SK-N-SH treated with all-trans-retinoic acid at 6 μM for 48 hours (cell line): ENCODE measurements around the gene LPP.

Experiments used
- ATAC-seq: fragments of 200-7000 bp; cut with Tn5 transposase; 3 replicates; pipeline ENCODE4 v1.9.1; 2020; ENCODE audit warnings: mild to moderate bottlenecking, moderate library complexity
- ARNTL ChIP-seq: fragments of 450-650 bp; formaldehyde crosslinking; IDR thresholded peaks from 2 replicates; pipeline ENCODE4 v1.5.0; 2020; ENCODE audit warnings: low read depth, mild to moderate bottlenecking, moderate library complexity, borderline replicate concordance
- BACH2 ChIP-seq: fragments of 250-450 bp; sonication (Bioruptor Pico); IDR thresholded peaks from 2 replicates; pipeline ENCODE4 v1.9.0; 2021; ENCODE audit warnings: mild to moderate bottlenecking, borderline replicate concordance
- CREB5 ChIP-seq: fragments of 250-450 bp; sonication (Bioruptor Pico); IDR thresholded peaks from 2 replicates; pipeline ENCODE4 v1.5.1; 2020; ENCODE audit warnings: low read depth, mild to moderate bottlenecking, moderate library complexity
- ESRRG ChIP-seq: fragments of 250-450 bp; sonication (Bioruptor Pico); IDR thresholded peaks from 2 replicates; pipeline ENCODE4 v1.6.1; 2021; ENCODE audit warnings: mild to moderate bottlenecking
- GLIS3 ChIP-seq: fragments of 250-450 bp; sonication (Bioruptor Pico); IDR thresholded peaks from 2 replicates; pipeline ENCODE4 v1.5.0; 2020; ENCODE audit warnings: mild to moderate bottlenecking, moderate library complexity
- ISL1 ChIP-seq: fragments of 250-450 bp; sonication (Bioruptor Pico); IDR thresholded peaks from 2 replicates; pipeline ENCODE4 v2.1.2; 2022; ENCODE audit warnings: mild to moderate bottlenecking, moderate library complexity
- OSR1 ChIP-seq: fragments of 250-450 bp; sonication (Bioruptor Pico); IDR thresholded peaks from 2 replicates; pipeline ENCODE4 v1.8.0; 2022; ENCODE audit warnings: moderate library complexity, mild to moderate bottlenecking, inconsistent platforms
- PATZ1 ChIP-seq: fragments of 250-450 bp; sonication (Bioruptor Pico); IDR thresholded peaks from 2 replicates; pipeline ENCODE4 v1.8.0; 2020; ENCODE audit warnings: mild to moderate bottlenecking, moderate library complexity, borderline replicate concordance
- POU6F1 ChIP-seq: fragments of 250-450 bp; sonication (Bioruptor Pico); IDR thresholded peaks from 2 replicates; pipeline ENCODE4 v1.8.0; 2021; ENCODE audit warnings: low read depth, mild to moderate bottlenecking, moderate library complexity, borderline replicate concordance
- PPARA ChIP-seq: fragments of 250-450 bp; sonication (Bioruptor Pico); IDR thresholded peaks from 2 replicates; pipeline ENCODE4 v1.5.0; 2020; ENCODE audit warnings: mild to moderate bottlenecking, borderline replicate concordance
- RARB ChIP-seq: fragments of 250-450 bp; sonication (Bioruptor Pico); IDR thresholded peaks from 2 replicates; pipeline ENCODE4 v1.8.0; 2021; ENCODE audit warnings: mild to moderate bottlenecking, moderate library complexity
- SNAI2 ChIP-seq: fragments of 250-450 bp; sonication (Bioruptor Pico); IDR thresholded peaks from 2 replicates; pipeline ENCODE4 v1.5.0; 2020; ENCODE audit warnings: mild to moderate bottlenecking, moderate library complexity
- TCF4 ChIP-seq: fragments of 250-450 bp; sonication (Bioruptor Pico); IDR thresholded peaks from 2 replicates; pipeline ENCODE4 v1.8.0; 2021; ENCODE audit warnings: mild to moderate bottlenecking, moderate library complexity, borderline replicate concordance
- TOX ChIP-seq: fragments of 250-450 bp; sonication (Bioruptor Pico); IDR thresholded peaks from 2 replicates; pipeline ENCODE4 v1.8.0; 2021; ENCODE audit warnings: mild to moderate bottlenecking, moderate library complexity, borderline replicate concordance
- ZC3H10 ChIP-seq: fragments of 250-450 bp; sonication (Bioruptor Pico); IDR thresholded peaks from 2 replicates; pipeline ENCODE4 v1.5.1; 2021; ENCODE audit warnings: mild to moderate bottlenecking, moderate library complexity
- ZFP3 ChIP-seq: fragments of 250-450 bp; sonication (Bioruptor Pico); IDR thresholded peaks from 2 replicates; pipeline ENCODE4 v1.5.0; 2020; ENCODE audit warnings: mild to moderate bottlenecking, moderate library complexity
- ZFP30 ChIP-seq: fragments of 450-650 bp; formaldehyde crosslinking; IDR thresholded peaks from 2 replicates; pipeline ENCODE4 v1.5.0; 2022; ENCODE audit warnings: mild to moderate bottlenecking, moderate library complexity
- ZNF70 ChIP-seq: fragments of 450-650 bp; formaldehyde crosslinking; IDR thresholded peaks from 2 replicates; pipeline ENCODE4 v1.5.0; 2020; ENCODE audit warnings: mild to moderate bottlenecking, moderate library complexity
- ZNF8 ChIP-seq: fragments of 450-650 bp; formaldehyde crosslinking; IDR thresholded peaks from 2 replicates; pipeline ENCODE4 v1.5.0; 2020; ENCODE audit warnings: mild to moderate bottlenecking, moderate library complexity
- TF ChIP-seq, protein P1 (sequence below): fragments of 250-450 bp; sonication (Bioruptor Pico); IDR thresholded peaks from 2 replicates; pipeline ENCODE4 v1.5.0; 2020; ENCODE audit warnings: mild to moderate bottlenecking, moderate library complexity
- TF ChIP-seq, protein P2 (sequence below): fragments of 250-450 bp; sonication (Bioruptor Pico); IDR thresholded peaks from 2 replicates; pipeline ENCODE4 v1.5.1; 2021; ENCODE audit warnings: mild to moderate bottlenecking, moderate library complexity

Gene LPP

GRCh38 chr3:188123170-188123905 lies 30.6 kb upstream of the LPP start (continued):
- TF ChIP-seq, protein P1, sequence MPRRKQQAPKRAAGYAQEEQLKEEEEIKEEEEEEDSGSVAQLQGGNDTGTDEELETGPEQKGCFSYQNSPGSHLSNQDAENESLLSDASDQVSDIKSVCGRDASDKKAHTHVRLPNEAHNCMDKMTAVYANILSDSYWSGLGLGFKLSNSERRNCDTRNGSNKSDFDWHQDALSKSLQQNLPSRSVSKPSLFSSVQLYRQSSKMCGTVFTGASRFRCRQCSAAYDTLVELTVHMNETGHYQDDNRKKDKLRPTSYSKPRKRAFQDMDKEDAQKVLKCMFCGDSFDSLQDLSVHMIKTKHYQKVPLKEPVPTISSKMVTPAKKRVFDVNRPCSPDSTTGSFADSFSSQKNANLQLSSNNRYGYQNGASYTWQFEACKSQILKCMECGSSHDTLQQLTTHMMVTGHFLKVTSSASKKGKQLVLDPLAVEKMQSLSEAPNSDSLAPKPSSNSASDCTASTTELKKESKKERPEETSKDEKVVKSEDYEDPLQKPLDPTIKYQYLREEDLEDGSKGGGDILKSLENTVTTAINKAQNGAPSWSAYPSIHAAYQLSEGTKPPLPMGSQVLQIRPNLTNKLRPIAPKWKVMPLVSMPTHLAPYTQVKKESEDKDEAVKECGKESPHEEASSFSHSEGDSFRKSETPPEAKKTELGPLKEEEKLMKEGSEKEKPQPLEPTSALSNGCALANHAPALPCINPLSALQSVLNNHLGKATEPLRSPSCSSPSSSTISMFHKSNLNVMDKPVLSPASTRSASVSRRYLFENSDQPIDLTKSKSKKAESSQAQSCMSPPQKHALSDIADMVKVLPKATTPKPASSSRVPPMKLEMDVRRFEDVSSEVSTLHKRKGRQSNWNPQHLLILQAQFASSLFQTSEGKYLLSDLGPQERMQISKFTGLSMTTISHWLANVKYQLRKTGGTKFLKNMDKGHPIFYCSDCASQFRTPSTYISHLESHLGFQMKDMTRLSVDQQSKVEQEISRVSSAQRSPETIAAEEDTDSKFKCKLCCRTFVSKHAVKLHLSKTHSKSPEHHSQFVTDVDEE (CRISPR knock-in tag): no peak
- TF ChIP-seq ISL1 (CRISPR knock-in tag) (no peak), ZFP30 (CRISPR knock-in tag) (no peak), ZNF8 (no peak), BACH2 (CRISPR knock-in tag) (no peak), ESRRG (no peak), PATZ1 (CRISPR knock-in tag) (no peak), POU6F1 (CRISPR knock-in tag) (no peak), GLIS3 (CRISPR knock-in tag) (no peak), ARNTL (CRISPR knock-in tag) (no peak)

GRCh38 chr3:188124184-188124583 lies 29.8 kb upstream of the LPP start:
- TF ChIP-seq PPARA (CRISPR knock-in tag): no peak
- TF ChIP-seq TCF4: no peak
- TF ChIP-seq CREB5 (CRISPR knock-in tag): no peak
- no peak for TF ChIP-seq PATZ1 (CRISPR knock-in tag)
- TF ChIP-seq TOX (CRISPR knock-in tag): no peak
- no peak for TF ChIP-seq ESRRG
- TF ChIP-seq, protein P1 (CRISPR knock-in tag): no peak
- TF ChIP-seq ZC3H10: no peak
- no peak for TF ChIP-seq ZFP3 (CRISPR knock-in tag)
- TF ChIP-seq ISL1 (CRISPR knock-in tag): no peak
- TF ChIP-seq ARNTL (CRISPR knock-in tag): no peak
- no peak for TF ChIP-seq BACH2 (CRISPR knock-in tag)
- TF ChIP-seq OSR1 (CRISPR knock-in tag): no peak
- no peak for TF ChIP-seq ZNF8
- no peak for TF ChIP-seq SNAI2 (CRISPR knock-in tag)
- no peak for TF ChIP-seq ZNF70 (CRISPR knock-in tag)
- no peak for TF ChIP-seq RARB (CRISPR knock-in tag)
- TF ChIP-seq, protein P2, sequence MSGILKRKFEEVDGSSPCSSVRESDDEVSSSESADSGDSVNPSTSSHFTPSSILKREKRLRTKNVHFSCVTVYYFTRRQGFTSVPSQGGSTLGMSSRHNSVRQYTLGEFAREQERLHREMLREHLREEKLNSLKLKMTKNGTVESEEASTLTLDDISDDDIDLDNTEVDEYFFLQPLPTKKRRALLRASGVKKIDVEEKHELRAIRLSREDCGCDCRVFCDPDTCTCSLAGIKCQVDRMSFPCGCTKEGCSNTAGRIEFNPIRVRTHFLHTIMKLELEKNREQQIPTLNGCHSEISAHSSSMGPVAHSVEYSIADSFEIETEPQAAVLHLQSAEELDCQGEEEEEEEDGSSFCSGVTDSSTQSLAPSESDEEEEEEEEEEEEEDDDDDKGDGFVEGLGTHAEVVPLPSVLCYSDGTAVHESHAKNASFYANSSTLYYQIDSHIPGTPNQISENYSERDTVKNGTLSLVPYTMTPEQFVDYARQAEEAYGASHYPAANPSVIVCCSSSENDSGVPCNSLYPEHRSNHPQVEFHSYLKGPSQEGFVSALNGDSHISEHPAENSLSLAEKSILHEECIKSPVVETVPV (CRISPR knock-in tag): no peak
- TF ChIP-seq GLIS3 (CRISPR knock-in tag): no peak
- ATAC-seq: no peak
